ENCODE results near the gene PTPRG. TPM values are rescaled to one million over a fixed set of nuclear protein-coding genes. Genes with fewer than 3 reads are reported as not detected.

Gene PTPRG
- total and polyA plus RNA-seq, 2 of the 13 experiments (the other 11 are each of a cell fraction or from before 2014, with no cell fraction given), result 8.0 to 25.3 TPM

GRCh38 chr3:62210011-62210410, 648.6 kb downstream of the PTPRG start:
- ChIA-PET POLR2A (no interaction called here), CTCF (ENCODE audit: low intra/inter-chr PET ratio, low total read pairs) (no interaction called here)
- Histone ChIP-seq H4K20me1 (ENCODE audit: insufficient read depth, low read length) (no peaks in the 10 kb centered on the region; the same call in 1 of the 2 replicates), H3K4me3 (replicated peaks in 1 of 3; ENCODE audit: insufficient read depth in 1 of 3, low read depth in 2 of 3, low read length in 3 of 3) (no peak overlapping the region), H2AFZ (ENCODE audit: low read length) (no peak overlapping the region), H3K27ac (ENCODE audit: extremely low read length, insufficient read depth, low read length) (no peak overlapping the region), H3K9ac (ENCODE audit: insufficient read depth, low read depth, low read length) (no peak overlapping the region), H3K79me2 (ENCODE audit: insufficient read depth, low read length) (no peaks in the 10 kb centered on the region), H3K36me3 (replicated peaks in 1 of 2; ENCODE audit: control insufficient read depth in 1 of 2, insufficient read depth in 2 of 2, low read length in 2 of 2) (peaks cover 2 to 9% of the 10 kb centered on the region in 2 experiments; a peak in 3 of 5 replicates), H3K4me2 (ENCODE audit: low read depth, low read length) (no peak overlapping the region), H3K4me1 (ENCODE audit: insufficient read depth, low read length) (no peaks in the 10 kb centered on the region), H3K27me3 (ENCODE audit: control insufficient read depth in 1 of 2, insufficient read depth in 2 of 2, low read length in 2 of 2) (no peaks in the 10 kb centered on the region), H3K9me3 (ENCODE audit: low read length) (no peaks in the 10 kb centered on the region)
- in situ Hi-C loops (cut with HindIII; ENCODE audit: extremely low pct_ligation_motif_present, low pct_unique_long_range_greater_than_20kb) (no loop called here), intact Hi-C loops (cut with micrococcal nuclease; ENCODE audit: unreplicated experiment) (no loop called here)
- BruUV-seq (replicated peaks), result no TSS peak
- FAIRE-seq (no peak), DNase-seq (ENCODE audit: low spot score) (no peak), ATAC-seq (no peak)
- 97% methylated on average over 5 of the region's 5 CpGs for WGBS (ENCODE audit: low lambda C conversion rate)
- no peak for TF ChIP-seq CERS6 (CRISPR knock-in tag; IDR thresholded peaks at IDR 0.05)
- TF ChIP-seq ZMAT3 (CRISPR knock-in tag; conservative IDR thresholded peaks at IDR 0.05), result no peak
- no peak for TF ChIP-seq MAX (IDR thresholded peaks at IDR 0.05)
- TF ChIP-seq HOXA3 (CRISPR knock-in tag; IDR thresholded peaks at IDR 0.05), result no peak
- TF ChIP-seq ZNF446 (CRISPR knock-in tag; IDR thresholded peaks at IDR 0.05), result no peak
- no peak for TF ChIP-seq JUND (CRISPR knock-in tag; IDR thresholded peaks at IDR 0.05)
- no peak for TF ChIP-seq ARID4A (CRISPR knock-in tag; IDR thresholded peaks at IDR 0.05; ENCODE audit: borderline replicate concordance)
- no peak for TF ChIP-seq ZNF839 (CRISPR knock-in tag; IDR thresholded peaks at IDR 0.05; ENCODE audit: borderline replicate concordance)

Measured in HepG2 (cell line).